ENCODE data around the gene MCM8. TPM values are rescaled to one million over a fixed set of nuclear protein-coding genes. Genes with fewer than 3 reads are reported as not detected.

Gene MCM8
- total RNA-seq, 1 donor from 2014 or later, result 16.1 TPM

- no peak overlapping the region for H3K4me3 ChIP-seq (ENCODE audit: low read depth, low read length)
- no peak for TF ChIP-seq CTCF (conservative IDR thresholded peaks at IDR 0.05; ENCODE audit: low read depth, low read length)
- DNase-seq (ENCODE audit: low read depth), result no peak
These were observed 21.4 kb upstream of the MCM8 start for GRCh38 chr20:5928836-5929715.

- no peak for TF ChIP-seq CTCF (conservative IDR thresholded peaks at IDR 0.05; ENCODE audit: low read depth, low read length)
- H3K4me3 ChIP-seq (ENCODE audit: low read depth, low read length), result no peak overlapping the region
- no peak for DNase-seq (ENCODE audit: low read depth)
These were observed 19.0 kb upstream of the MCM8 start for GRCh38 chr20:5931411-5931810.

GRCh38 chr20:5932796-5933195, 17.7 kb upstream of the MCM8 start:
- no peak overlapping the region for H3K4me3 ChIP-seq (ENCODE audit: low read depth, low read length)
- TF ChIP-seq CTCF (conservative IDR thresholded peaks at IDR 0.05; ENCODE audit: low read depth, low read length), result no peak
- no peak for DNase-seq (ENCODE audit: low read depth)

- H3K4me3 ChIP-seq (ENCODE audit: low read depth, low read length), result no peak overlapping the region
- TF ChIP-seq CTCF (conservative IDR thresholded peaks at IDR 0.05; ENCODE audit: low read depth, low read length), result peak; percentile 63
- DNase-seq (ENCODE audit: low read depth), result no peak
These were observed 16.5 kb upstream of the MCM8 start for GRCh38 chr20:5933802-5934436.

- H3K4me3 ChIP-seq (ENCODE audit: low read depth, low read length), result no peak overlapping the region
- DNase-seq (ENCODE audit: low read depth), result no peak
- no peak for TF ChIP-seq CTCF (conservative IDR thresholded peaks at IDR 0.05; ENCODE audit: low read depth, low read length)
These were observed 15.1 kb upstream of the MCM8 start for GRCh38 chr20:5935384-5935783.

GRCh38 chr20:5936238-5936637, 14.2 kb upstream of the MCM8 start:
- no peak overlapping the region for H3K4me3 ChIP-seq (ENCODE audit: low read depth, low read length)
- TF ChIP-seq CTCF (conservative IDR thresholded peaks at IDR 0.05; ENCODE audit: low read depth, low read length), result no peak
- no peak for DNase-seq (ENCODE audit: low read depth)

All from epithelial cell of proximal tubule (primary cell).